ENCODE measurements around the gene ANKK1.

ANKK1 gene

DNA sequence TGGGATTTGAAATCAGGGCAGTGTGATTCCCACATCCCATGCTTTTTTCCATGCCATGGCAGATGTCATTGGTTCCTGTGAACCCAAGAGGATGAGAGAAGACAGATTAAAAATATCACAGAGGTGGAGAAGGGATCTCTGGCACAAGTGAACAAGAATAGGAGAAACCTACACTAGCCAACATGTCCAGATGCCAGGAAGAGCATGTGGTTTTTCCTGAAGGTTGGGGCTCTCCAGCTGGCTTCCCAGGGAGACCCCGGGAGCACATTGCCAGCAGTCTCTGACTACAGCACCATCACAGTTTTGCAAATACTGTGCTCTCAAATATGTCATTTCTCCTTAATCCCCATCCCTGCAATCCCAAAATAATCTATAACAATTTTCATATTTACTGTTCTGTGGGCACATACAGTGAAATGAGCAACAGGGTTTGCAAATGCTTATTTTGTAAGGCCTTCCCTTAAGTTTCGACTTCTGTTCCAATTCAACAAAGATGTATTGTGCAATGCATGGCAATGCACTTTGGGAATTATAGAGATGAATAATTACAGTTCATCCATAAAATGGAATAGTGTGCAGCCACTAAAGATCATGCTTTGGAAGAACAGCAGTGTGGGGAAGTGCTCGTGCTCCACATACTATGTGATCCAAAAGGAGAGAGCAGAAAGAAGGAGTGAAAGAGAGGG is 4.8 kb downstream of the ANKK1 start:
- Histone ChIP-seq H3K27ac (no peak overlapping the region), H3K4me3 (no peak overlapping the region)
- DNase-seq (ENCODE audit: low spot score) = no peak
- TF ChIP-seq, protein P1, sequence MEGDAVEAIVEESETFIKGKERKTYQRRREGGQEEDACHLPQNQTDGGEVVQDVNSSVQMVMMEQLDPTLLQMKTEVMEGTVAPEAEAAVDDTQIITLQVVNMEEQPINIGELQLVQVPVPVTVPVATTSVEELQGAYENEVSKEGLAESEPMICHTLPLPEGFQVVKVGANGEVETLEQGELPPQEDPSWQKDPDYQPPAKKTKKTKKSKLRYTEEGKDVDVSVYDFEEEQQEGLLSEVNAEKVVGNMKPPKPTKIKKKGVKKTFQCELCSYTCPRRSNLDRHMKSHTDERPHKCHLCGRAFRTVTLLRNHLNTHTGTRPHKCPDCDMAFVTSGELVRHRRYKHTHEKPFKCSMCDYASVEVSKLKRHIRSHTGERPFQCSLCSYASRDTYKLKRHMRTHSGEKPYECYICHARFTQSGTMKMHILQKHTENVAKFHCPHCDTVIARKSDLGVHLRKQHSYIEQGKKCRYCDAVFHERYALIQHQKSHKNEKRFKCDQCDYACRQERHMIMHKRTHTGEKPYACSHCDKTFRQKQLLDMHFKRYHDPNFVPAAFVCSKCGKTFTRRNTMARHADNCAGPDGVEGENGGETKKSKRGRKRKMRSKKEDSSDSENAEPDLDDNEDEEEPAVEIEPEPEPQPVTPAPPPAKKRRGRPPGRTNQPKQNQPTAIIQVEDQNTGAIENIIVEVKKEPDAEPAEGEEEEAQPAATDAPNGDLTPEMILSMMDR (IDR thresholded peaks at IDR 0.05) = no peak

DNA sequence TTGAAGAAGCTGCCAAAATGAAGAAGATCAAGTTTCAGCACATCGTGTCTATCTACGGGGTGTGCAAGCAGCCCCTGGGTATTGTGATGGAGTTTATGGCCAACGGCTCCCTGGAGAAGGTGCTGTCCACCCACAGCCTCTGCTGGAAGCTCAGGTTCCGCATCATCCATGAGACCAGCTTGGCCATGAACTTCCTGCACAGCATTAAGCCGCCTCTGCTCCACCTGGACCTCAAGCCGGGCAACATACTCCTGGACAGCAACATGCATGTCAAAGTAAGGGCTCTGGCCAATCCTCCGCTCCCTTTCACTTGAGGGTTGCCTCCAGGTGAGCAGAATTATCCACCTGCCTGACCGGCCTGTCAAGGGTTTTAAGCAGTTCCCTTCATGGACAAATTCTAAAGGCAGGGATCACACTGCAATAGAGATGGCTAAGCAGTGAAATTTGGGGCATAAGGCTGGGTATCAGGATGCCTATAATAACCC is 6.0 kb downstream of the ANKK1 start:
- Histone ChIP-seq H3K4me3 (no peak overlapping the region), H3K27ac (no peak overlapping the region)
- peak; percentile 59 for DNase-seq (ENCODE audit: low spot score)
- TF ChIP-seq, protein P1 (IDR thresholded peaks at IDR 0.05) = no peak

DNA sequence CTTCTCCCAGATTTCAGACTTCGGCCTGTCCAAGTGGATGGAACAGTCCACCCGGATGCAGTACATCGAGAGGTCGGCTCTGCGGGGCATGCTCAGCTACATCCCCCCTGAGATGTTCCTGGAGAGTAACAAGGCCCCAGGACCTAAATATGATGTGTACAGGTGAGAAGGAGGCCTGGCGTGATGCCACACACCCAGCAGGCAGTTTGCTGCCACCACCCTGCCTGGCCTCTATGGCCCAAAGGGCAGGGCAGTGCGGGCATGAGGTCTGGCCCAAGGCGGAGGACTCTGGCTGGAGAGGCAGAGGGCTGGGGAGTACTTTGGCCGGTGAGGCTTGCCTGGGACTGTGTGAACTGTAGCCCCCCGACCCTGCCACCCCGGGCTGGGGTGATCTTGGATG is 7.3 kb downstream of the ANKK1 start:
- no peak overlapping the region for H3K4me3 ChIP-seq
- no peak overlapping the region for H3K27ac ChIP-seq
- TF ChIP-seq, protein P1 (IDR thresholded peaks at IDR 0.05) = no peak
- peak; percentile 65 for DNase-seq (ENCODE audit: low spot score)

DNA sequence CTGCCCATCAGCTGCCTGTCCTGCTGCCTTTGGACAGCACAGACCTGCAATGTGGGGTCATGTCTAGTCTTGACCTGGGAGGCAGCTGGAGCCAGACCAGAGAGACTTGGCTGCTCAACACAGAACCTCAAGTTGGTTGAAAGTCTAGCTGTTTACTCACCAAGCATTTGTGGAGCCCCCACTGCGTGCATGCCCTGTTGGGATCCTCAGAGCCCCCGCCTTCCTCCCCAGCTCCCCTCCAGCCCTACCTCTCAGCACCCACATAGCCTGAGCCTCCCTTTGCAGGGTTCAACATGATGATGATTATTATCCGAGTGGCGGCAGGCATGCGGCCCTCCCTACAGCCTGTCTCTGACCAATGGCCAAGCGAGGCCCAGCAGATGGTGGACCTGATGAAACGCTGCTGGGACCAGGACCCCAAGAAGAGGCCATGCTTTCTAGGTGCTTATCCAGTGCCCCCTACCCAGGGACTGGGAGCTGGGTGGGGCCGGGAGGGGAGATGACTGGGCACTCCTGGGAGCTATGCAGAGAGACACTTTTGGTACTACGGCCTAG is 8.3 kb downstream of the ANKK1 start:
- H3K4me3 ChIP-seq = no peak overlapping the region
- H3K27ac ChIP-seq = no peak overlapping the region
- TF ChIP-seq, protein P1 (IDR thresholded peaks at IDR 0.05) = no peak
- peak; percentile 53 for DNase-seq (ENCODE audit: low spot score)

DNA sequence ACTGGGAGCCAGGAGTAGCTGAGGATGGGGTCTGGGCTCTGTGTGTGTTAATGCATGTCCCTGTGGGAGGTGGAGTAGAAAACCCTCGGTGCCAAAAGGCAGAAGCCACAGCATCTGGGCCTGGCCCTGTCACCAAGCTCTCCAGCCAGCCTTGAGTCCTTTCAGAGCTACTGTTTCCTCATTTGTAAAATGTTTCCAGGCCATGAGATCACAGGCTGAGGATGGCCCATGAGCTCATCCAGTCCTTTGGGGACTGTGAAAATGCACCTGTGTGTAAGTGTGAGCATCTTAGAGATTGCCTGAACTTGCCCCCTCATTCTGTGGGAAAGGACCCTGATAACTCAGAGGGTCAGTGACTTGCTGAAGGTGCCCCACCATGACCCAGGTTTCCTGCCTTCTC is 9.1 kb downstream of the ANKK1 start:
- Histone ChIP-seq H3K4me3 (no peak overlapping the region), H3K27ac (no peak overlapping the region)
- peak; percentile 22 for DNase-seq (ENCODE audit: low spot score)
- TF ChIP-seq, protein P1 (IDR thresholded peaks at IDR 0.05) = no peak

DNA sequence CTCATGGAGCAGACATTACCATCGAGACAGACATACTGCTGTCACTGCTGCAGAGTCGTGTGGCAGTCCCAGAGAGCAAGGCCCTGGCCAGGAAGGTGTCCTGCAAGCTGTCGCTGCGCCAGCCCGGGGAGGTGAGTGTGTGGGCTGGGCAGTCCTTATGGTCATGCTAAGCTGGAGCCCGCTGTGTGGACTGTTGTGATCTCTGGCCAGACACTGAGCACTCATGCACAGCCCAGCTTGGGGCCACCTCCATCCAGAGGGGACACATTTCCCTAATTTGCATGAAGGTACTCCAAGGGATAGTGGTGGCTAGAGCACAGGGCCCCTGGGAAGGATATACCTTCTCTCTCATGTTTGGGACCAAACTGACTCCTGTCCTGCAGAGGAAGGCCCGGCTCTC is 9.6 kb downstream of the ANKK1 start:
- DNase-seq (ENCODE audit: low spot score) = peak; percentile 59
- H3K4me3 ChIP-seq = no peak overlapping the region
- TF ChIP-seq, protein P1 (IDR thresholded peaks at IDR 0.05) = no peak
- no peak overlapping the region for H3K27ac ChIP-seq

DNA sequence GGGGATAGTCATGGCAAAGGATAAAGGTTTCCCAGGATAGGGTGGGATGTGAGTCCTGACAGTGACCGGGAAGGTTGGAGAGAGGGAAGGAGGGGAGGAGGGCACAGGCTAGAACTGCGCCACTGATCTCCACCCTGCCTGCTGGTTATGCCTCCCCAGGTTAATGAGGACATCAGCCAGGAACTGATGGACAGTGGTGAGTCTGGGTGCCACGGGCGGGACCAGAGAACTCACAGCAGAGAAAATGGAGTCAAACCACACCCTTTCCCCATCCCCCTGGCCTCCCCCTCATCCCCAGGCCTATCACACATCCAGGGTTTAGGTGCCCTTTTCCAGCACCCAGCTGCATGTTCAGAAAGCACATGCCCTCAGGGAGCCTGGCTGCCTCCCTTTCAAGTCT is 10.2 kb downstream of the ANKK1 start:
- peak; percentile 43 for DNase-seq (ENCODE audit: low spot score)
- no peak overlapping the region for H3K4me3 ChIP-seq
- no peak overlapping the region for H3K27ac ChIP-seq
- TF ChIP-seq, protein P1 (IDR thresholded peaks at IDR 0.05) = no peak

Measured in coronary artery (tissue), 2 donors.